Activated CD8-positive, alpha-beta memory T cell treated with anti-CD3 and anti-CD28 coated beads for 1 hour (primary cell): Measurements from ENCODE around the gene SEMA5A.

Experiments used
- DNase-seq, 2 donors: peaks; one replicate each; pipeline ENCODE4 v3.0.0-alpha.2; 2020; ENCODE audit warnings: low read depth in 1 of 2; ENCODE audit errors: extremely low read depth in 1 of 2

Gene SEMA5A

DNA sequence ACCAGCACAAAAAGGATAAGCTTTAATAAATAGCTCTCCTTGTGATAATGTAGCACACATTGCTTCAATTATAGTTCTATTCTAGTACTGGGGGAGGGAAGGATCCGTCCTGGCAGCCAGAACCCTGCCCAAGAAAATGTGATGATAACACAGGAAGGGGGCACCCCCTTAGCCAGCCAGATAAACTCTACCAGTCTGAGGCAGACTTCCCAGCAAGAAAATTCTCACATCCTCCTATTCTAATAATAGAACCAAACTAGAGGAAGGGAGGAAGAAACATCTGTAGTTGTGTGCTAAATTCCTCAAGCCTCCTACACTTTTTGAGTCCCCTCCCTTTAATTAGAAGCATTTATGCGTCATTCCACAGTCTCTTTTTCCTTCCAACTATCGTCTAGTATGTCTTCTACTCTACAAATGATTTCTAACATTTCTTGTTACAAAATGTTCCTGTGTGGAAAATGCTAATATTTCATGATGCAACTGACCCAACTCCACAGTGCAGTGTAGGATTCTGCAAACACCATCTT lies 261.0 kb downstream of the SEMA5A start:
- DNase-seq = no peak

DNA sequence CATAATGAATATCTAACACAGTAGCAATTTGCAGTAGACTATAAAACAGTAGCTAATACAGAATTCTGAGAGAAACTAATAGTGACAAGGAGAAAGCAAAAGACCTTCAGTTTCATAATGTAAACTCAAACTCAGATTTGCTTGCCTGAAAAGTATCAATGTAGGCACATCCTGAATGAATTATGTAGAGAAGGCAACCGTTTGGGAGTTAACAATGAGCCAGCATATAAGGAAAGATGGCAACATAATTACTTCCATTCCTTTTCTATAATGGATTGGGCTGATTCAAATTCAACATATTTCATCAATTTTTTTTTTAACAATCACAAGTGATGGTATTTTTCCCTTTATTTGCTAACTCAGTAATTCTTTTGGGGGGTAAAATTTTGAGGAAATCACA lies 261.6 kb downstream of the SEMA5A start:
- DNase-seq = no peak

DNA sequence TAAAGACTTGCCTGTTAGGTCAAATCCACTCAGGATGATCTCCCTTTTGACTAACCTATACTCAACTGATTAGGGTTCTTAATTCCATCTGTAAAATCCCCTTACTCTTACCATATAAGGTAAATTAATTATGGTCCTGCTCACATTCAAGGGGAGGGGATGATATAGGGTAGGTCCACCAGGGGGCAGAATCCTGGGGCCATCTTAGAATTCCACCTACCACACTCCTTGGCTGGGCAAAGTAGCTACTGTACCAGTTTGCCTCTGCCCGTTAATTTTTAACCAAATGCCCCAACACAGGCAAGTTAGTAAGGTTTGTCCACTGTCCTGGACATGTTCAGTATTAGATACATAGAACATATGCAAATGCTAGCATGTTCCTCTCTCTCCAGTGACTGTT lies 262.4 kb downstream of the SEMA5A start:
- no peak for DNase-seq

DNA sequence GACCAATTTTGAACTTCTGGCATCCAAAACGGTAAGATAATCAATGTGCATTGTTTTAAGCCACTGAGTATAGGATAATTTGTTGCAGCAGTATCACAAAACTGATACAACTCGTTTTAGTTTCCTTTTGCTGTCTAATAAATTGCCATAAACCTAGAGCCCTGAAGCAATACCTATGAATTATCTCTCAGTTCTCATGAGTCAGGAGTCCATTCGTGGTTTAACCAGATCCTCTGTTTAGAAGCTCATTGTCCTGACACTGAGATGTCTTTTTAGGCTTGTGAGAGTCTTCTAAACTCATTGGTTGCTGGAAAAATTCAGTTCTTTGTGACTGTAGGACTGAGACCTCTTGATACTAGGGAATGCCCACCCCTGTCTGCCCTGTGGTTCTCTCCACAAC lies 262.9 kb downstream of the SEMA5A start:
- DNase-seq = no peak

DNA sequence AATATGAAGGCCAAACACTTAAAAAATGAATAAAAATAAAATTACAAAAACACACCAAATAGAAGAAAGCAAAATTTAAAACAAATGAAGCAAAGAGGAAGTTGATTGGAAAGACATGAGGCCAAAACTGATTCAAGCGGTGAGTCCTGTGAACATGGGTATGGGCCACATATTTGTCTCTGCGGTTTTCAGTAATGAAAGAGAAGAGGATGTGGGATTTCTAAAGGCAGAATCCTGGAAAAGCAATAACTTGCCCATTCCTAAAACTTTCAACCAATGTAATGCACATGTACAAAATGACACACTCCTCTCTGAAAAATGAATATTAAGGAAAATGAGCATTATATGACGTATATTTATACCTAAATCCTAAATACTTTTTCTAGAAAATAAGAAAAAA lies 263.7 kb downstream of the SEMA5A start:
- no peak for DNase-seq

DNA sequence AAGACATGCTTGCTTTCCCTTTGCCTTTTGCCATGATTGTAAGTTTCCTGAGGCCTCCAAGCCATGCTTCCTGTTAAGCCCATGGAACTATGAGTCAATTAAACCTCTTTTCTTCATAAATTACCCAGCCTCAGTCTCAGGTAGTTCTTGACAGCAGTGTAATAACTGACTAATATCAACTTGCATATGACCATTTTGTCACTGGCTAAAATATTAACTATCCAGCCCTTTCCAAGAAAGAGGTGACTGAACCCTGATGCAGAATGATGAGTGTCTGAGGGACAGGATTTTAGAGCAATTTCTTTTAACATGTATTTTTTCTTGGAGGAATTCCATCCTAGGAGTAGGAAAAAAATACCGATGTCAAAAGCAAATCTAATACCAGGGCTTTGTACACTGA lies 266.1 kb downstream of the SEMA5A start:
- DNase-seq = no peak

DNA sequence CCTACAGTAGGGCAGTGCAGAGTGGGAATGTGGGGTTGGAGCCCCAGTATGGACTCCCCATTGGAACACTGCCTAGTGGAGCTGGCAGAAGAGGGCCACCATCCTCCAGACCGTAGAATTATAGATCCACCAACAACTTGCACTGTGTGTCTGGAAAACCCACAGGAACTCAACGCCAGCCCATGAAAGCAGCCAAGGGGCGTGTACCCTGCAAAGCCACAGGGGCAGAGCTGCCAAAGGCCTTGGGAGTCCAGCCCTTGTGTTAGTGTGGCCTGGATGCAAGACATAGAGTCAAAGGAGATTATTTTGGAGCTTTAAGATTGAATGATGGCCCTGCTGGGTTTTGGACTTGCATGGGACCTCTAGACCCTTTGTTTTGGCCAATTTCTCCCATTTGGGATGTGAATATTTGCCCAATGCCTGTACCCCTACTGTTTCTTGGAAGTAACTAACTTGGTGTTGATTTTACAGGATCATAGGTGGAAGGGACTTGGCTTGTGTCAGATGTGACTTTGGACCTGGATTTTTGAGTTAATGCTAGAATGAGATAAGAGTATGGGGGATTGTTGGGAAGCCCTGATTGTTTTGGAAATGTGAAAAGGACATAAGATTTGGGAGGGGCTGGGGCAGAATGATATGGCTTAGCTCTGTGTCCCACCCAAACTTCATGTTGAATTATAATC lies 266.8 kb downstream of the SEMA5A start:
- DNase-seq = no peak

DNA sequence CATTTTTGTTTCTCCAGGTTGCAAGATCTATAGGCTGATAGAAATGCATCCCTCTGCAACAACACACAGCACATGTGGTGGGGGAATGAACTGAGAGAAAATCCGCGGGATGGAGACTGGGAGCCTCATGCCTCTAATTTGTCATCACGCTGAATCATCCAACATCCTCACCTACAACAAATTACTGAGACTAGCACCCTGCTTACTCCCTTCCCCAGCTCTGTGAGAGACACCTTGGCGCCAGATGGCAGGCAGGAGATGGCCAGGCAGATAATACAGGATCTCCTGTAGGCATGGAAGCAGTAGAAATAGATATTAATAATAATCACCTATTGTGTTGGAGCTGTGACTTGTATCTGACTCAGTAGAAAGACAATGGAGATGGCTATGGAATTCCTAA lies 276.9 kb downstream of the SEMA5A start:
- no peak for DNase-seq

DNA sequence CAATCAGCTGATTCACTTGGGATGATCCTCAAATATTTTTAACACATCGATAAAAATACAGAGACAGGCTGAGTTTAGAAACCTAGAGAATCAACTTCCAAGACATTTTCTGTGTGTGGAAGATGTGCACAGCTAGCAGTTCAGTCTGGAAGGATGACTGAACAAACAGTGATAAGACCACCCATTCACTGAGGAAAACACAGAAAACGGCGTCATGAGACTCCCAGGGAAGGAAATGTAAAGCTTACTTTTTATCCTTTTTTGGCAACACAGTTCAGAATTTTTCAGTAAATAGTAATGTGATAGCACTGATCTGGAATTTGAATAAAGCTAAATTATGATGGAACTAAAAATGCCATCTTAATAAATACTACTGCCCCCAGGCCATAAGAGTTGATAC lies 277.6 kb downstream of the SEMA5A start:
- no peak for DNase-seq

DNA sequence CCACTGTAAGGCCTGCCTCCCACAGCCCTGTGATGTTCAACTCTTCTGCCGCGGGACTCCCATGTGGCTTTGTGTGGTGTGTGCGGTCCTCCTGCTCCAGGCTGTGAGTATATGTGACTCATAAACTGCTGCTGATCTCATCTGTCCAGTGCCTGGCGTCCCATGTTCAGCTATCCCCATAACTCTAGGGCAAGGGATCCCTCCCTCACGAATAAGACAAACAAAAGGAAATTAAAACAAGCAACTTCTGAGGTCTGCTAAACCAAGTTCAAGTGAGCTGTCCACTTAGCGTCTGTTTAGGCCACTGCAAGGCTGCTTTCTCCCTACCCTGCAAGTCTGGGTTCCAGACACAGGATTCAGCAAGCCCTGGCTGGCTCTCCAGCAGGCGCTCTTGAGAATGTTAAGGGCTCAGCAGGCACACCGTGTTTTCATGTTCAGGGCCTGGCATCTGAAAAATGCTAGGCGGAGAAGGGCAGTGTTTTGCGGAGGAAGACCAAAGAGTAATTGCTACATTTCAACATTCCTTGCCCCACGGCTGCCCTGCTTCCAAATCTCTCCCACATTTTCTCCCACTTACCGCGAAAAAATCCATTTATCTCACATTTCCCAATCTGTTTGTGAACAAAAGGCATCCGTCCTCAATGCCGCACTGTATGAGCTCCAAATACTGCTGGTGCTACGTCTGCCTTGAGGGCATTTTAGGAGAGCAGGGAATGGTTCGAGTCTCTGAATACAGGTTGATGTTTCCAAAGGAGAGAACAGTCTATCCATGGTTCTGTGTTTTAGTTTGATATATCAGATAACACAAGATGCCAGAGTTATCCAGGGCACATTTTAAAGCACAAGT lies 280.2 kb downstream of the SEMA5A start:
- no peak for DNase-seq

DNA sequence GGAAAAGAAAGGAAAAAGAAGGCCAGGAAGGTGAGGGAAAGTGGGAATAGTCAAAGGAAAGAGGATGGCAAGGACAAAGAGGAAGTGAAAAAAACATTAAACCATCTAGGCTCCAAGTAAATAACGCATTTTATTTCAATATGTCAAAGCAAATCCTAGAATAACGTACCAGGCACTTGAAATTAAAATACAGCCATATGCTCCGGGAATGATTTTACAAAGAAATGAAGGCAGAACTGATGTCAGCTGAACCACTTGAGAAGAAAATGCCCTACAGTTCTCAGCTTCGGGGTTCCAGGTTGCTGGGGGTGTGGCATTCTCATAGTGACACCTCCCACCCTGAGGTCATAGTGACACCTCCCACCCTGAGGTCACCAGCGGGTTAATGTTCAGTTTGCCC lies 281.6 kb downstream of the SEMA5A start:
- DNase-seq = no peak

DNA sequence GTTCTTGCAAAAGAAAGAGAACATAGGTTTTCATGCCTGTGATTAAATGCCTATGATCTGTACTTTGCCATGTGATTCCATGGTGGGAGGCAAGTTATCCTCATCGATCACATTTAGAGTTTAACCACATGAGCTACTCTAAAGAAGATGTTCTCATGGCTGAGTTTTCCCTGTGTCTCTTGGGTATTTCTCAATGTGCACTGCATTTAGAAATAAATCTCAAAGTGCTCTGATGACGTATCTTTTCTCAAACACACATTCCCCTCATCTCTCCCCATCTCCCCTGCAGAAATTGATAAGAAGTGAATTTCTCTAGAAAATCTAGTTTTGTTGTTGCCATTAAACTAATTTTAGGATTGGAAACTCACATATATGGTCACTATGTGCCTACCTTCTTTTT lies 282.2 kb downstream of the SEMA5A start:
- DNase-seq = no peak

DNA sequence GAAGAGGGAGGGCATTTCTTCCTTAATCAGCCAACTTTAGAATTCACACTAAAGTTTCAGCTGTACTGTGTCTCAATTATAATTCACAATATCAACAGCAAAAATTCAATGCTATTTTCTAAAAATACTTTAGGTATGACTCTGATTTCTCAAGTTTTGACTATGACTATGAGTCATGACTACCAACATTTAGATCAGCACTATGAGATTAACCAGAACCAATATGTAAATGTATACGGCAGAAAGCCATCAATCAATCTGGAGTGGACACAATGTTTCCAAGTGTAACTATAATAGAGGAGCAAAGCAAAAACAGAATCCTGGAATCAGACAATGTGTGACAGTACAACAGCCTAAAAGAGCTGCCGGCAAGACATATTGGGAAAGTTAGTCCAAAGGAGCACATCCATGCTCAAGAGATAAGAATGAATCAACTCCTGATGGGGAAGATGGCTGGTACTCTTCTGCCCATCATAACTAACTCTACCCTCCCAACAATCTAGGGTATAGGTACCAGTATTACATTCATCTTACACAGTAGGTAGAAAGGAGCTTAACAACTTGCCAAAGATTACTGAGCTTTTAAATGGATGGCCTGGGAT lies 294.4 kb downstream of the SEMA5A start:
- no peak for DNase-seq

DNA sequence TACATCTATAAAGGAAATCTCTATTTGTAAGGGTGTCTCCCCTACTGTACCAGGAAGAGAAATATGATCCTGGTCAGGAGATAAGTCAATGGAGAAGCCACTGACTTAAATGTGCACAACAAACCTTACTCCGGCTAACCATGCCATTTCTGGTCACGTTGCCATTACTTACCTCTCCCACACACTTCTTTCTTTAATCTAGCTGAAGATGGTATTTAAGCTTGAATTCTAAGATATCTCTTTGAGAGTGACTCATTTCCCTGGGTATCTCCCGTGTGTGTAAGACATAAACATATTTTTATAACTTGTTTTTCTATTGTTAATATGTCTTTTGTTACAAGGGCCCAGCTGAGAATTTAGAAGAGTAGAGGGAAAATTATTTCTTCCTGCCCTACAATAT lies 296.6 kb downstream of the SEMA5A start:
- DNase-seq = no peak

DNA sequence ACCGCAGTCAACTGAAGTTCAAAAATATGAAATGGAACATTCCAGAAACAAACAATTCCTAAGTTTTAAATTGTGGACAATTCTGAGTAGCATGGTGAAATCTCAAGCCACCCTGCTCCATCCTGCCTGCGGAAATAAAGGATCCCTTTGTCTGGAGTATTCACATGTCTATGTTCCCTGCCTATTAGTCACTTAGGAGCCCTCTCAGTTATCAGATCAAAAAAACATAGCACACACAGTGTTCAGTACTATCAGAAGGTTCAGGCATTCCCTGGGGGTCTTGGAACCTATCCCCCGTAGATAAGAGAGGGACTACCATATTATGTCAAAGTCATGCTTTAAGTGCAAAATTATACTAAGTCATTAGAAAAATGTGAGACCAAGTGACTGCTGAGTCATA lies 300.8 kb downstream of the SEMA5A start:
- no peak for DNase-seq

DNA sequence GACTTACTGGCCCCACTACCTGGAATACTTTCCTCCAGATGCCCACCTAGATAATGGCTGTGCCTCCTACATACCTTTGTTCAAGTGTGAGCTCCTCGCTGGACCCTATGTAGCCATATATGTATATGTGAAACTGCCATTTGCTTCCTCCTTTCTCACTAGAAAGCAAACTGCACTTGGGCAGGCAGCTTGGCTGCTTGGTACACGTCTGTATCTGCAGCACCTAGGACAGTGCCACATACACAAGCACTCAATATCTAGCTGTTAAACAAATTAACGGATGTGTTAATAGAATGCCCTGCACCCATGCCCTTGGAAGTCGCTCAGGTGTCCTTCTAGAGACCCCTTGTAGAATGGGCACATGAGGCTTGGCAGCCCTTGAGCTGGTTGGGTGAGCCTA lies 301.5 kb downstream of the SEMA5A start:
- DNase-seq = no peak

DNA sequence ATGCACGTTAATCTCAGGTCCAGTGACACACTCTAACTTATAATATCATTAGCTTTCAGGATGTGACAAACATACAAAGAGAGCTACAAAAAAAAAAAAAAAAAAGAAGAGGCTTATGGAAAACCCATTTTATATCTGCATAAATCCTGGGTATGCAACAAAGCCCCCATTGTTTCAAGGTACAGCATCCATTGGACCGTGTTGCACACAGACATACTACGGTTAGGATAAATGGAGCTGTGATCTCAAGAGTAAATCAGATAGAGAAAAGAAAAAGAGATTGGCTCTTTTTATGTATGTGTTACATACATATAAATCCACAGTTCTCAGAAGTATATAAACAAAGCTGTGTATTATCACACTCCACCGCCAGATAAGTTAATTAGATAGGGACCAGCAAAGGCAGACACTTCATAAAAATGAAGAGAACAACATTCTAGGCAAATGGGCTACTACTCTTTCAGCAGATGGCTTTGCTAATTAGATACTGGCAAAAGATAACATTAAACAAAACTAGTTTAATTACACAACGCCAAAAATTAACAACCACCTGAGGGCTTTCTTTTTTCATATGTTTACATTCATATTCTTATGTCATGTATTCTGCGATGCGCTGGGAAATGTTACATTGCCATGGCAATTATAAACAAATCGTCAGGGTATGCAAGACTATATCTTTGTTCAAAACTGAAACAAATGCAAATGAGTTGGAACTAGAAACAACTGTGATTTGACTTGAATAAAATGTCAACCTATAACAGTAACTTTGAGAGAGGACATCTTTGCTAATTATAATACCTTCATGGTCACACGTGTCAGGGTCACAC lies 304.2 kb downstream of the SEMA5A start:
- no peak for DNase-seq

DNA sequence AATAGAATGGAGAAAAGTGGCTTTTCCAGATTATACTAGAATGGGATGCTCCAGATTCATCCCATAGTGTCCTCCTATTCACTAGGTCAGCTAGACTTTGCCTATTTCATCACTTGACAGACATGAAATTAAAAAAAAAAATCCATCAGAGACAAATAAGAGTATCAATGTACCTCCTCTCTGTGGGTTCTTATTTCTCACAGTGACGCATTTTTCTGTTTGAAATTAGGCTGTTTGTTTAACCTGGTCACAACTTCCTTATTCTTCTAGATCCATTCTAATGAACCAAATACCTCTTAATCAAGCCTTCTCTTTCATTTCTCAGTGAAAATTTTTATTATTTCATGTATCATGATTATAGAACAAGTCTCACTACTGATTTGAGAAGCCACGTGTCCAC lies 305.4 kb downstream of the SEMA5A start:
- DNase-seq = no peak

DNA sequence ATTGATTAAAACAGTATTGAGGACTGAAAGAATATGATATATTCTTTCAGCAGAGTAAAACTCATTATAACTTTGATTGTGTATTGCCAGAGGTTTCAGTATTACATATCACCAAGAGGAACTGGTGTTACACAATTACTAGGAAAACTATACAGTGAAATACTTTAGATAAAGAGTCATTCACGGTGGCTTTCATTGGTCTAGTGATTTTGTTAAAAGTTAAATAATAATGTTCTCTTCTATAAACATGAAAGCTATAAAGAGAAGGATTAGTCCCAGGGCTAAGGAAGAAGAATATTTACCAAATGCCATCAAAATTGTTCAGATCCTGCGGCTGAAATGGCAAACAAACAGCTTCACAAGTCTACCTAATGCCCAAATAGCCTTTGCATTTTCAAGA lies 306.2 kb downstream of the SEMA5A start:
- no peak for DNase-seq

DNA sequence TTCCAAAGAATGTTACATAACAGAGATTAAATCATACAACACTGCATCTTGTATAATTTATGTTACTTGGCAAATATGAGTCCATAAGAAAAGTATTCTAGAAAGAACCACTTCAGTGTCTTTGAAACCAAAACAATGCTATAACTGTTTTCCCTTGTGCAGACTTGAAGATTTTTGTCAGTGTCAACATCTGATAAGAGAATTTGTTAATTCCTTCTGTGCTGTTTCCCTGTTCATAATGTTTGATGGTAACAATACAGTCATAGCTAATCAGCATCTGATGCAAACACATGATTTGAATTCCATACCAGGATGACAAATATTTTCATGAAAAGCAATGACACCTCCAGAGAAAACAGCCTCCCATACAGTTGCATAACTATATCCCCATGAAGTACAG lies 306.8 kb downstream of the SEMA5A start:
- no peak for DNase-seq

DNA sequence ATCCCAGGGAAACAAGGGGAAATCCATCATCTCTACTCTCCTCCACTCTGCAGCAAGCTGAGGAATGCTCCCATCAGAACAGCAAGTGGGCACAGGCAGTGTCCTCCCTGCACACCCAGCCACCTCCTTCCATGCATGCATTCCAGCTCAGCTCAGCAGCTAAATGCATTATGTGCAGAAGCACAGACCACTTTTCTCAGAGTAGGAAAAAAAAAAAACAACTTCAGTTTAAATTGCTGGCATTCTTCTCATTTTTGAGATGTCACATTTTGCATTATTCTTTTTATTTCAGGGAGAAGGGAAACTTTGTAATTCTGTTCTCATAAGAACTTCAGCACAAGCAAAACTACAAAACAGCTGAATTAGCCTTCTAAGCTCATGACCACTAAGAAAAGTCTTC lies 312.2 kb downstream of the SEMA5A start:
- DNase-seq = no peak
